Measurements from ENCODE around the gene MACO1.
"Not testable (repeated sequence)": the region's sequence is repeated elsewhere in the genome, so short reads cannot be mapped to it uniquely, and the experiment has no call there.

The MACO1 gene

GRCh38 chr1:25458541-25459298 is 28.0 kb downstream of the MACO1 start:
- DNase-seq, result no peak

GRCh38 chr1:25460020-25460419 is 29.3 kb downstream of the MACO1 start:
- DNase-seq, result no peak

GRCh38 chr1:25460816-25461215 is 30.1 kb downstream of the MACO1 start:
- not testable (repeated sequence) for DNase-seq

- DNase-seq, result no peak
Measured at GRCh38 chr1:25461849-25462248, 31.2 kb downstream of the MACO1 start.

GRCh38 chr1:25462732-25463131 is 32.0 kb downstream of the MACO1 start:
- DNase-seq, result no peak

- DNase-seq, result no peak
Measured at GRCh38 chr1:25467193-25467592, 36.5 kb downstream of the MACO1 start.

- no peak for DNase-seq
Measured at GRCh38 chr1:25467616-25468015, 36.9 kb downstream of the MACO1 start.

- no peak for DNase-seq
Measured at GRCh38 chr1:25468033-25468432, 37.3 kb downstream of the MACO1 start.

- DNase-seq, result no peak
Measured at GRCh38 chr1:25469177-25469576, 38.5 kb downstream of the MACO1 start.

- no peak for DNase-seq
Measured at GRCh38 chr1:25472471-25472870, 41.8 kb downstream of the MACO1 start.

- DNase-seq, result no peak
Measured at GRCh38 chr1:25473653-25474225, 43.0 kb downstream of the MACO1 start.

GRCh38 chr1:25474439-25475047 is 43.8 kb downstream of the MACO1 start:
- DNase-seq, result no peak

GRCh38 chr1:25476186-25477097 is 45.7 kb downstream of the MACO1 start:
- no peak for DNase-seq

GRCh38 chr1:25477448-25478034 is 46.8 kb downstream of the MACO1 start:
- no peak for DNase-seq

GRCh38 chr1:25478633-25479032 is 47.9 kb downstream of the MACO1 start:
- DNase-seq, result no peak

GRCh38 chr1:25481625-25482024 is 50.9 kb downstream of the MACO1 start:
- DNase-seq, result no peak

- no peak for DNase-seq
Measured at GRCh38 chr1:25482211-25482610, 51.5 kb downstream of the MACO1 start.

GRCh38 chr1:25484096-25484495 is 53.4 kb downstream of the MACO1 start:
- DNase-seq, result no peak

GRCh38 chr1:25484533-25484932 is 53.8 kb downstream of the MACO1 start:
- no peak for DNase-seq

- DNase-seq, result no peak
Measured at GRCh38 chr1:25485536-25486411, 55.1 kb downstream of the MACO1 start.

GRCh38 chr1:25486602-25487001 is 55.9 kb downstream of the MACO1 start:
- no peak for DNase-seq

GRCh38 chr1:25487628-25488027 is 56.9 kb downstream of the MACO1 start:
- no peak for DNase-seq

All from NCI-H2081 treated with DMSO at 0.1 percent for 48 hours (cell line).